Skin of body (tissue), 2 donors: ENCODE results near the gene NBDY. TPM values are rescaled to one million over a fixed set of nuclear protein-coding genes. Genes with fewer than 3 reads are reported as not detected.
"Not testable (repeated sequence)": the region's sequence is repeated elsewhere in the genome, so short reads cannot be mapped to it uniquely, and the experiment has no call there.

Experiments
- DNase-seq: peaks from one replicate; lab custom pipeline; 2025; lab: John Stamatoyannopoulos, UW
- total RNA-seq: library from RNA; depleted of rRNA; stranded (reverse); fragments of >200 nt; gene quantifications from one replicate; pipeline ENCODE4 v1.2.3, GENCODE V29; 2014

Gene NBDY
- total RNA-seq, 1 donor from 2014 or later: 5.5 TPM

GRCh38 chrX:56764153-56764974 is 35.3 kb downstream of the NBDY start:
- DNase-seq: no peak

- DNase-seq: no peak
Measured at GRCh38 chrX:56764975-56765791, 36.1 kb downstream of the NBDY start.

GRCh38 chrX:56765811-56766553 is 36.9 kb downstream of the NBDY start:
- no peak for DNase-seq

- no peak for DNase-seq
Measured at GRCh38 chrX:56766554-56767347, 37.7 kb downstream of the NBDY start.

- not testable (repeated sequence) for DNase-seq
Measured at GRCh38 chrX:56767348-56768119, 38.5 kb downstream of the NBDY start.

GRCh38 chrX:56768120-56768660 is 39.1 kb downstream of the NBDY start:
- not testable (repeated sequence) for DNase-seq

GRCh38 chrX:56772675-56773521 is 43.9 kb downstream of the NBDY start:
- DNase-seq: not testable (repeated sequence)

- not testable (repeated sequence) for DNase-seq
Measured at GRCh38 chrX:56773522-56774060, 44.5 kb downstream of the NBDY start.

- DNase-seq: not testable (repeated sequence)
Measured at GRCh38 chrX:56778099-56778923, 49.3 kb downstream of the NBDY start.

- not testable (repeated sequence) for DNase-seq
Measured at GRCh38 chrX:56778924-56779468, 50.0 kb downstream of the NBDY start.

GRCh38 chrX:56780681-56781649 is 51.9 kb downstream of the NBDY start:
- not testable (repeated sequence) for DNase-seq

- DNase-seq: no peak
Measured at GRCh38 chrX:56782352-56782751, 53.3 kb downstream of the NBDY start.

GRCh38 chrX:56782791-56783449 is 53.9 kb downstream of the NBDY start:
- no peak for DNase-seq

GRCh38 chrX:56783450-56783831 is 54.4 kb downstream of the NBDY start:
- DNase-seq: no peak

GRCh38 chrX:56783996-56784620 is 55.1 kb downstream of the NBDY start:
- DNase-seq: no peak
